HCT116 (cell line): Measurements from ENCODE around the gene PDE4B. TPM values are rescaled to one million over a fixed set of nuclear protein-coding genes. Genes with fewer than 3 reads are reported as not detected.

ENCODE experiments used
- ATAC-seq: fragments of 200-7000 bp; cut with Tn5 transposase; 2 replicates; pipeline ENCODE4 v1.9.1; 2020; ENCODE audit warnings: mild to moderate bottlenecking, moderate library complexity
- BruUV-seq: library from RNA; stranded (reverse); fragments of 400-500 nt; replicated peaks from 2 replicates; lab custom pipeline; 2021; lab: Mats Ljungman, UMichigan
- CTCF ChIA-PET: fragments of 300-600 bp; sonication (Branson Sonifier 250); formaldehyde crosslinking; loops from one replicate; lab custom pipeline; 2021; ENCODE audit warnings: antibody characterized with exemption; lab: Charles Lee
- POLR2A ChIA-PET: fragments of 300-600, 350-600 bp; sonication (Branson Sonifier 250); formaldehyde crosslinking; loops from one replicate; lab custom pipeline; 2021; ENCODE audit warnings: antibody characterized with exemption; lab: Charles Lee
- RAD21 ChIA-PET, 2 experiments: fragments of 300-600 bp; sonication (Branson Sonifier 250); formaldehyde crosslinking; loops; one replicate each; lab custom pipeline; 2023; ENCODE audit warnings: low total read pairs in 2 of 2; ENCODE audit not compliant: uncharacterized antibody in 2 of 2, unreplicated experiment in 2 of 2, low non-redundant PET in 1 of 2; lab: Charles Lee
- DNase-seq: peaks from one replicate; pipeline ENCODE4 v3.0.0-alpha.2; 2010; ENCODE audit warnings: low read depth, low spot score
- H2AFZ ChIP-seq: fragments of 200-600 bp; shearing (Covaris generic), sonication (generic); 2 replicates; pipeline ENCODE4 v1.6.1; 2017; ENCODE audit warnings: low read depth, mixed run types, mixed read lengths, antibody characterized with exemption, low read length; ENCODE audit not compliant: poor library complexity, severe bottlenecking
- H3K27ac ChIP-seq: 2 replicates; pipeline ENCODE4 v1.5.1; 2012; ENCODE audit warnings: low read depth, low read length
- H3K27me3 ChIP-seq: fragments of 200-600 bp; sonication (generic); 2 replicates; pipeline ENCODE4 v1.6.1; 2016; ENCODE audit warnings: mixed run types, low read length, mixed read lengths; ENCODE audit not compliant: insufficient read depth
- H3K36me3 ChIP-seq, 2 experiments: fragments of 200-500 bp in 1 of 2; fragments of 200-600 bp in 1 of 2; sonication (Bioruptor generic) in 1 of 2; sonication (generic) in 1 of 2; 2 replicates each; pipeline versions ENCODE4 v1.5.1 to v1.6.1; 2014 to 2016; ENCODE audit warnings: low read length in 2 of 2, inconsistent platforms in 1 of 2, mixed read lengths in 1 of 2, mixed run types in 1 of 2; ENCODE audit not compliant: insufficient read depth in 2 of 2, control insufficient read depth in 1 of 2
- H3K4me1 ChIP-seq, 2 experiments: fragments of 200-600 bp in 1 of 2; sonication (generic) in 1 of 2; 2 replicates each; pipeline versions ENCODE4 v1.5.1 to v1.6.1; 2012 to 2017; ENCODE audit warnings: low read length in 2 of 2, inconsistent platforms in 1 of 2, mild to moderate bottlenecking in 1 of 2, mixed read lengths in 1 of 2, mixed run types in 1 of 2, moderate library complexity in 1 of 2; ENCODE audit not compliant: insufficient read depth in 2 of 2, control insufficient read depth in 1 of 2
- H3K4me2 ChIP-seq: fragments of 200-600 bp; sonication (generic); 2 replicates; pipeline ENCODE4 v1.6.1; 2017; ENCODE audit warnings: mixed run types, low read length, mixed read lengths
- H3K4me3 ChIP-seq, 2 experiments: fragments of 200-600 bp in 1 of 2; sonication (generic) in 1 of 2; replicated peaks in 1 of 2; 2 replicates each; pipeline ENCODE4 v1.5.1; 2011 to 2016; ENCODE audit warnings: low read length in 2 of 2, control low read depth in 1 of 2, low read depth in 1 of 2, mild to moderate bottlenecking in 1 of 2, mixed read lengths in 1 of 2, mixed run types in 1 of 2
- H3K79me2 ChIP-seq: fragments of 200-600 bp; sonication (generic); 2 replicates; pipeline ENCODE4 v1.6.1; 2017; ENCODE audit warnings: mild to moderate bottlenecking, mixed run types, low read length, moderate library complexity, mixed read lengths; ENCODE audit not compliant: insufficient read depth
- H3K9ac ChIP-seq: fragments of 200-600 bp; sonication (generic); 2 replicates; pipeline ENCODE4 v1.6.1; 2016; ENCODE audit warnings: low read length, mixed read lengths
- H3K9me2 ChIP-seq: fragments of 200-600 bp; sonication (generic), shearing (Covaris generic); 2 replicates; pipeline ENCODE4 v1.6.1; 2017; ENCODE audit warnings: mixed run types, mild to moderate bottlenecking, moderate library complexity; ENCODE audit not compliant: insufficient read depth
- H3K9me3 ChIP-seq, 2 experiments: fragments of 200-500 bp in 1 of 2; fragments of 200-600 bp in 1 of 2; sonication (Bioruptor generic) in 1 of 2; sonication (generic) in 1 of 2; 2 replicates each; pipeline ENCODE4 v1.6.1; 2014 to 2017; ENCODE audit warnings: low read length in 2 of 2, mixed read lengths in 2 of 2, inconsistent platforms in 1 of 2, low read depth in 1 of 2, mild to moderate bottlenecking in 1 of 2, mixed run types in 1 of 2, moderate library complexity in 1 of 2; ENCODE audit not compliant: control insufficient read depth in 1 of 2, insufficient read depth in 1 of 2
- H4K20me1 ChIP-seq: fragments of 200-600 bp; sonication (generic), shearing (Covaris generic); 2 replicates; pipeline ENCODE4 v1.6.1; 2017; ENCODE audit warnings: mixed run types, mild to moderate bottlenecking, moderate library complexity; ENCODE audit not compliant: insufficient read depth
- CEBPB ChIP-seq: IDR thresholded peaks from 2 replicates; pipeline ENCODE4 v1.6.1; 2012; ENCODE audit warnings: low read depth
- EGR1 ChIP-seq: IDR thresholded peaks from 2 replicates; pipeline ENCODE4 v1.6.1; 2012; ENCODE audit warnings: low read depth
- ELF1 ChIP-seq: IDR thresholded peaks from 2 replicates; pipeline ENCODE4 v1.6.1; 2012; ENCODE audit warnings: low read depth, borderline replicate concordance
- EZH2phosphoT487 ChIP-seq: fragments of 200-600 bp; IDR thresholded peaks from 2 replicates; pipeline ENCODE4 v1.6.1; 2018; ENCODE audit warnings: antibody characterized with exemption, borderline replicate concordance
- RAD21 ChIP-seq: IDR thresholded peaks from 2 replicates; pipeline ENCODE4 v1.6.1; 2012; ENCODE audit warnings: low read depth, mild to moderate bottlenecking
- ZNF274 ChIP-seq: fragments of 200-500 bp; sonication (Bioruptor generic); IDR thresholded peaks from 2 replicates; pipeline ENCODE4 v1.6.1; 2014; ENCODE audit warnings: mild to moderate bottlenecking, low read depth, low read length, inconsistent platforms
- intact Hi-C: fragments of 100-400 bp; cut with micrococcal nuclease; formaldehyde crosslinking; loops from 2 replicates; pipeline ENCODE4 v1.10.0; 2022
- total RNA-seq: library from RNA; stranded (reverse); gene quantifications from one replicate; pipeline ENCODE4 v1.2.1, GENCODE V29; 2021; ENCODE audit not compliant: unreplicated experiment
- TF ChIP-seq, protein P1 (sequence below): IDR thresholded peaks from 2 replicates; pipeline ENCODE4 v1.6.1; 2012; ENCODE audit warnings: low read depth
- TF ChIP-seq, protein P2 (sequence below): IDR thresholded peaks from 2 replicates; pipeline ENCODE4 v1.6.1; 2011; ENCODE audit warnings: mild to moderate bottlenecking, low read length, moderate library complexity; ENCODE audit not compliant: insufficient replicate concordance; ENCODE audit errors: extremely low read depth
- TF ChIP-seq, protein P3 (sequence below): IDR thresholded peaks from 2 replicates; pipeline ENCODE4 v1.6.1; 2012

PDE4B gene
- total RNA-seq, 1 experiment from 2014 or later: 76.9 TPM

DNA sequence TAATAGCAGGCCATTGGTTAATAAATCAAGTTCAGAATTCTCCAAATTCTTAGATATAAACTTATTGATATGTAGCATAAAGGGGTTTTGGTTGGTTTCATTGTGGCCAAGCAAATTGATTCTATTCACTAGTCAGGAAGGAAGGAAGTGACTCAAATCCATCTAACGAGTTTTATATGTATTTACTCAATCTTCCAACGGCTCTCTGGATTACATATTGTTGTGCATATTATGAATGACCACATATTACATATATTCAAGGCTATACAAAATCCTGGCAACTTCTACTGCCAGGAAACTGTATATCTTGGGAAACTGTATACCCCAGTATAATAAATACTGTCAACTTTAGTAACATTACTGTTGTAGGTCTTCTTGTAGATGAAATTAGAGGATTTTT is 20.1 kb upstream of the PDE4B start (continued):
- TF ChIP-seq, protein P1, sequence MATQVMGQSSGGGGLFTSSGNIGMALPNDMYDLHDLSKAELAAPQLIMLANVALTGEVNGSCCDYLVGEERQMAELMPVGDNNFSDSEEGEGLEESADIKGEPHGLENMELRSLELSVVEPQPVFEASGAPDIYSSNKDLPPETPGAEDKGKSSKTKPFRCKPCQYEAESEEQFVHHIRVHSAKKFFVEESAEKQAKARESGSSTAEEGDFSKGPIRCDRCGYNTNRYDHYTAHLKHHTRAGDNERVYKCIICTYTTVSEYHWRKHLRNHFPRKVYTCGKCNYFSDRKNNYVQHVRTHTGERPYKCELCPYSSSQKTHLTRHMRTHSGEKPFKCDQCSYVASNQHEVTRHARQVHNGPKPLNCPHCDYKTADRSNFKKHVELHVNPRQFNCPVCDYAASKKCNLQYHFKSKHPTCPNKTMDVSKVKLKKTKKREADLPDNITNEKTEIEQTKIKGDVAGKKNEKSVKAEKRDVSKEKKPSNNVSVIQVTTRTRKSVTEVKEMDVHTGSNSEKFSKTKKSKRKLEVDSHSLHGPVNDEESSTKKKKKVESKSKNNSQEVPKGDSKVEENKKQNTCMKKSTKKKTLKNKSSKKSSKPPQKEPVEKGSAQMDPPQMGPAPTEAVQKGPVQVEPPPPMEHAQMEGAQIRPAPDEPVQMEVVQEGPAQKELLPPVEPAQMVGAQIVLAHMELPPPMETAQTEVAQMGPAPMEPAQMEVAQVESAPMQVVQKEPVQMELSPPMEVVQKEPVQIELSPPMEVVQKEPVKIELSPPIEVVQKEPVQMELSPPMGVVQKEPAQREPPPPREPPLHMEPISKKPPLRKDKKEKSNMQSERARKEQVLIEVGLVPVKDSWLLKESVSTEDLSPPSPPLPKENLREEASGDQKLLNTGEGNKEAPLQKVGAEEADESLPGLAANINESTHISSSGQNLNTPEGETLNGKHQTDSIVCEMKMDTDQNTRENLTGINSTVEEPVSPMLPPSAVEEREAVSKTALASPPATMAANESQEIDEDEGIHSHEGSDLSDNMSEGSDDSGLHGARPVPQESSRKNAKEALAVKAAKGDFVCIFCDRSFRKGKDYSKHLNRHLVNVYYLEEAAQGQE: no peak
- TF ChIP-seq RAD21: no peak
- TF ChIP-seq, protein P2, sequence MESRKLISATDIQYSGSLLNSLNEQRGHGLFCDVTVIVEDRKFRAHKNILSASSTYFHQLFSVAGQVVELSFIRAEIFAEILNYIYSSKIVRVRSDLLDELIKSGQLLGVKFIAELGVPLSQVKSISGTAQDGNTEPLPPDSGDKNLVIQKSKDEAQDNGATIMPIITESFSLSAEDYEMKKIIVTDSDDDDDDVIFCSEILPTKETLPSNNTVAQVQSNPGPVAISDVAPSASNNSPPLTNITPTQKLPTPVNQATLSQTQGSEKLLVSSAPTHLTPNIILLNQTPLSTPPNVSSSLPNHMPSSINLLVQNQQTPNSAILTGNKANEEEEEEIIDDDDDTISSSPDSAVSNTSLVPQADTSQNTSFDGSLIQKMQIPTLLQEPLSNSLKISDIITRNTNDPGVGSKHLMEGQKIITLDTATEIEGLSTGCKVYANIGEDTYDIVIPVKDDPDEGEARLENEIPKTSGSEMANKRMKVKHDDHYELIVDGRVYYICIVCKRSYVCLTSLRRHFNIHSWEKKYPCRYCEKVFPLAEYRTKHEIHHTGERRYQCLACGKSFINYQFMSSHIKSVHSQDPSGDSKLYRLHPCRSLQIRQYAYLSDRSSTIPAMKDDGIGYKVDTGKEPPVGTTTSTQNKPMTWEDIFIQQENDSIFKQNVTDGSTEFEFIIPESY: no peak

DNA sequence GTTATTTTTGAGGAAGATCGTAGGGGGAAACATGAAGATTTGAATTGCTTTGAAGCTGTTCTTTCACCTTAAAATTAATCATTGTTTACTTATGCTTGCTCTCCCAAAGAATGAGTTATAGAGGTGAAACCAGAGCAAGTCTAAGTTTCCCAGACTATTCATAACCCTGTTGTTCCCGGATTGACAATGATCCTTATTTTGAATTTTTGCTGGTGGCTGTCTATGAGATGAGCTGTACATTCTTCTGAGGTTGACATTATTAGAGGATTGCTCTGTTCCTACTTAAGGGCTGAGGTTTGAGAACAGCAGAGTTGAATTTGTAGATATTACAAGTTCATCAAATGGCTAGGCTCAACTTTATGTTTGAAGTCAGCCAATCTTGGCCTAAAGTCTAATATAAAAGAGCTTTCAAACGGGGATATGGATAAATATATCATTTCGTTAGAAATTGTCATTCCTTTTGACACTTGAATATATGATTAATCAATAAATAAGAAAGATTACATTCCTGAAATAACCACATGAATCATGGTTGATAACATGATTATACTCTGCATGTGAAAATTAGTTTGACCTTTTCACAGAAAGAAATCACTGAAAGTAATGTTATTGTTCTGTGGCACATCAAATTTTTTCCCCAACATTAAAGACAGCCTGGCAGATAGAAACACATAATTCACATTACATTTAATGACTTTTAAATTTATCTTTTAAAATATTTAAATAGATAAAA is 19.1 kb upstream of the PDE4B start:
- Histone ChIP-seq H4K20me1 (no peaks in the 10 kb centered on the region), H3K27me3 (no peaks in the 10 kb centered on the region), H2AFZ (peak overlapping the region; percentile 63), H3K36me3 (no peaks in the 10 kb centered on the region), H3K27ac (no peak overlapping the region), H3K4me3 (no peak overlapping the region), H3K9ac (no peak overlapping the region), H3K79me2 (no peaks in the 10 kb centered on the region), H3K9me3 (no peaks in the 10 kb centered on the region), H3K4me2 (no peak overlapping the region), H3K4me1 (no peaks in the 10 kb centered on the region), H3K9me2 (no peaks in the 10 kb centered on the region)
- DNase-seq: no peak
- intact Hi-C loops: no loop called here
- ChIA-PET RAD21 (no interaction called here), POLR2A (no interaction called here), CTCF (no interaction called here)
- TF ChIP-seq EGR1: no peak
- TF ChIP-seq CEBPB: no peak
- no peak for TF ChIP-seq ZNF274
- TF ChIP-seq, protein P3, sequence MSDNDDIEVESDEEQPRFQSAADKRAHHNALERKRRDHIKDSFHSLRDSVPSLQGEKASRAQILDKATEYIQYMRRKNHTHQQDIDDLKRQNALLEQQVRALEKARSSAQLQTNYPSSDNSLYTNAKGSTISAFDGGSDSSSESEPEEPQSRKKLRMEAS: no peak
- TF ChIP-seq, protein P2: no peak
- no peak for TF ChIP-seq EZH2phosphoT487
- TF ChIP-seq ELF1: no peak
- ATAC-seq: no peak
- BruUV-seq: no TSS peak
